IPS-20b (cell line): ENCODE results near the gene FAM83B.

Experiments used
- H3K27ac ChIP-seq: one replicate; pipeline ENCODE4 v1.5.1; 2013; ENCODE audit warnings: low read length
- H3K27me3 ChIP-seq: 2 replicates; pipeline ENCODE4 v1.6.1; 2013; ENCODE audit warnings: mild to moderate bottlenecking, low read length, inconsistent platforms; ENCODE audit not compliant: insufficient read depth
- H3K36me3 ChIP-seq: 2 replicates; pipeline ENCODE4 v1.6.1; 2013; ENCODE audit warnings: low read depth, mild to moderate bottlenecking, inconsistent platforms, low read length, moderate library complexity; ENCODE audit not compliant: insufficient read depth
- H3K4me1 ChIP-seq: 2 replicates; pipeline ENCODE4 v1.6.1; 2013; ENCODE audit warnings: mild to moderate bottlenecking, control low read depth, inconsistent platforms, low read length, moderate library complexity; ENCODE audit not compliant: insufficient read depth
- H3K4me3 ChIP-seq: 2 replicates; pipeline ENCODE4 v1.5.1; 2013; ENCODE audit warnings: mild to moderate bottlenecking, low read length, inconsistent platforms
- H3K9ac ChIP-seq: 2 replicates; pipeline ENCODE4 v1.6.1; 2013; ENCODE audit warnings: low read depth, mild to moderate bottlenecking, inconsistent platforms, low read length, moderate library complexity
- H3K9me3 ChIP-seq: 2 replicates; pipeline ENCODE4 v1.6.1; 2013; ENCODE audit warnings: mild to moderate bottlenecking, low read depth, low read length, inconsistent platforms; ENCODE audit not compliant: insufficient read depth

The FAM83B gene

DNA sequence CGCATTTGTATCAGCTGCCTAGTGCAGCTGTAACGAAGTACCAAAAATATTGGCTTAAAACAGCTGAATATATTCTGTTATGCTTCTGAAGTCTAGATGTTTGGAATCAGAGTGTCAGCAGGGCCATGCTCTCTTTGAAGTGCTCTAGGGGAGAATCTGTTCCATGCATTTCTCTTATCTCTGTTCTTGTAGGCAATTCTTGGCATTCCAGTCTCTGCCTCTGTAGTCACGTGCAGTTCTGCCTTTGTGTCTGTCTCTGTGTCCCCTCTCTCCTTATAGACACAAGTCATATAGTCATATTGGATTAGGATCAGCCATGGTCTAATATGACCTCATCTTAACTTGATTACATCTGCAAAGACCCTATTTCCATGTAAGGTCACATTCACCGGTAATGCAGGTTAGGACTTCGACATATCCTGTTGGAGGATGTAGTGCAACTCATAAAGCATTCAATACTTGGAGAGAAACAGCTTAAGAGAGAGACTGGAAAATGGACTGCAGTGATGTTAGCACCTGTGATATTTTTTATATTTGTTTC, 18.6 kb downstream of the FAM83B start:
- Histone ChIP-seq H3K36me3 (no peaks in the 10 kb centered on the region; the same call in 1 of the 2 replicates), H3K9me3 (no peaks in the 10 kb centered on the region), H3K27ac (no peak overlapping the region), H3K4me1 (peaks cover 8% of the 10 kb centered on the region; the same call in 1 of the 2 replicates), H3K4me3 (no peak overlapping the region), H3K9ac (no peak overlapping the region), H3K27me3 (no peaks in the 10 kb centered on the region)

DNA sequence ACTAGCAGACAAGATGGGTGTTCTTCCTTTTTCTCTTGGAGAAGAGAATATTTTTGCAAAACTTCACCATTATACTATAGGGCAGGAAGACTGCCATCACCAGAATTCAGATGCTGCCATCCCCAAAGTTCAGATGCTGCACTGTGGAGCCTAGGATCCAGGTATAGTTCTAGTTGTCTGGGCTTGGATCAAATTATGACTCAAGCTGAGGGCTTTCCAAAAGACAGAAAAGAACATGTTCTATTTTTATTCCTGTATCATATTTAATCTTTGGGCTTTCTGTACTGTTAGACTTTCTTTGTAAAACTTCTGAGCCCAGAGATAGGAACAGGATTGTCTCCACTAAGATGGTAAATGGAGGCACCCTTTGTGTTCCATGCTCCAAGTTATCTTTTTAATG, 22.0 kb downstream of the FAM83B start:
- H3K4me1 ChIP-seq: 0 out of 2 replicates have a peak, but pooled peaks cover 5% of the 10 kb centered on the region
- H3K27me3 ChIP-seq: no peaks in the 10 kb centered on the region
- no peaks in the 10 kb centered on the region for H3K9me3 ChIP-seq
- no peak overlapping the region for H3K9ac ChIP-seq
- H3K27ac ChIP-seq: no peak overlapping the region
- H3K4me3 ChIP-seq: no peak overlapping the region
- H3K36me3 ChIP-seq: no peaks in the 10 kb centered on the region; the same call in 1 of the 2 replicates

DNA sequence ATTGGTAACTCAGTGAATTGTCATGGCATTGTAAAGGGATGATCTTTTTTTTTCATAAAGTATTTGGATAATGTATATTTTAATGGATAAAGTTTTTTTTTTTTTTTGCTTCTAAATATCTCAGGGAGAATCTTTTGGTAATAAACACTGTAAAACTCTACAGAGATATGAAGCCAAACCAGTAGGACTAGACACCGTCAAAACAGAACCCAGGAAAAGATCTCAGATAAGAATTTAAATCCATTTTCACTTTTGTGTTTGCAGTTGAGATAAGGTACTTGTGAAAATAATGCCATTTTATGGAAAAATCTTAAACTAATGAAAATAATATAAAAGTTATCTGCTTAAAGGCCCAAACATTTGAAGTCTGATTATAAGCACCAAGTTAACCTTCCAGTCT, 27.0 kb downstream of the FAM83B start:
- Histone ChIP-seq H3K27ac (no peak overlapping the region), H3K9ac (no peak overlapping the region), H3K27me3 (no peaks in the 10 kb centered on the region), H3K4me1 (no peaks in the 10 kb centered on the region), H3K4me3 (no peak overlapping the region), H3K9me3 (no peaks in the 10 kb centered on the region), H3K36me3 (no peaks in the 10 kb centered on the region; the same call in 1 of the 2 replicates)

DNA sequence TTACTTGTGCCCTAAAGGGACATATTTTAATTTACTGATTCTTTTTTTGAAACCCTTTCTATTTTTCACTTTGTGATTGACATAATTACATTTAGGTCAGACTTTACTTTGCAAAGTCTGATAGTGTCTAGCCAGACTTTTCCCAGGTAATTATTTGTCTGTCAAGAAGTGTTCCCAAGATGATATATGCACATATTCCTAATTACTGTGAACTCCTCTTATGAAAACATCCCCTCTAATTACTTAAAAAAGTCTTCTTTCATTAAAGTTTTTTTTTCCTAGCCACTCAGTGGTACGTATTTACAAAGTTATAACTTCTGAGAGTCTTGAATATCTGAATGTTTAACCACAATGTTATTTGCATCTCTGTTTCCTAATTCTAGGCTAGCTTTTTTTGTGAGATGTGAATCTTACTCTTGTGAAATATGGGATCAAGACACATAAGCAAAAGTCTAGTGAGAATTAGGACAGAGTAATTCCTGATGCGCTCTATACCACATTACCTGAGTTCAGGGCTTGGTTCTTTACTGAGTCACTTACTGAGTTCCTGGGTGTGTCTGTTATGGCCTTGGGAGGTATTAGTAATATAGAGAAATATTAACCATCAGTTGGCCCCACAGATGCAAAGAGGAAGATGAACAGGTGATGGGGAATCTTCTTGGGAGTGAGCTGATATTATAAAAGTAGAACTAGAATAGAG, 27.9 kb downstream of the FAM83B start:
- Histone ChIP-seq H3K36me3 (no peaks in the 10 kb centered on the region; the same call in 1 of the 2 replicates), H3K27ac (no peak overlapping the region)

DNA sequence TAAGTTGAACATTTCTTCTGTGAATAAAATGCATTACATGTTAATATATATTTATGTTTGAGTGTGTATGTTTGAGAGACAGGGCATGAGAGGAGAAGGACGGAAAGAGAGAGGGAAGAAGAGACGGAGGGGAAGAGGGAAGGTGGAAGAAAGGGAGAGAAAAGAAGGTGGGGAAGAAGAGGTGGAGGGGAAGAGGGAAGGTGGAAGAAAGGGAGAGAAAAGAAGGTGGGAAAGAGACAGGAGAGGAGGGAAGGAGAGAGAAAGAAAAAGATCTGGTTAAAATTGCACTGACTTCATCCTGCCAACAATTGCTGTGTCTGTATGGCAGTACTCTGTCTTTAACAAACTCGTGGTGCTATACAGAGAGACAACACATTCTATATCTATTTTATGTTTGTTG, 29.0 kb downstream of the FAM83B start:
- Histone ChIP-seq H3K27me3 (no peaks in the 10 kb centered on the region), H3K9ac (no peak overlapping the region), H3K36me3 (no peaks in the 10 kb centered on the region), H3K4me1 (no peaks in the 10 kb centered on the region), H3K4me3 (no peak overlapping the region), H3K27ac (no peak overlapping the region), H3K9me3 (no peaks in the 10 kb centered on the region)

More for the DNA sequence above, 27.9 kb downstream of the FAM83B start:
- H3K9me3 ChIP-seq: no peaks in the 10 kb centered on the region
- H3K27me3 ChIP-seq: no peaks in the 10 kb centered on the region
- H3K4me1 ChIP-seq: no peaks in the 10 kb centered on the region
- H3K4me3 ChIP-seq: no peak overlapping the region
- H3K9ac ChIP-seq: no peak overlapping the region

DNA sequence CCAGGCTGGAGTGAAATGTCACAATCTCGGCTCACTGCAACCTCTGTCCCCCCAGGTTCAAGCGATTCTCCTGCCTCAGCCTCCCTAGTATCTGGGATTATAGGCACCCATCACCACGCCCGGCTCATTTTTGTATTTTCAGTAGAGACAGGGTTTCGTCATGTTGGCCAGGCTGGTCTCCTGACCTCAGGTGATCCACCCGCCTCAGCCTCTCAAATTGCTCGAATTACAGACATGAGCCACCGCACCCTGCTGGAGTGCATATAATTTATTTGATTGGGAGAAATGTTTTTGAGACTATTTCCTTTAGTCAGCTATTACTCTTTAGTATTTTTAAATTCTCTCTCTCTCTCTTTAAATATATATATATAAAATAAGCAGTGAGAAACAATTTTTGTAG, 29.8 kb downstream of the FAM83B start:
- Histone ChIP-seq H3K9ac (no peak overlapping the region), H3K4me1 (no peaks in the 10 kb centered on the region), H3K27ac (no peak overlapping the region)

DNA sequence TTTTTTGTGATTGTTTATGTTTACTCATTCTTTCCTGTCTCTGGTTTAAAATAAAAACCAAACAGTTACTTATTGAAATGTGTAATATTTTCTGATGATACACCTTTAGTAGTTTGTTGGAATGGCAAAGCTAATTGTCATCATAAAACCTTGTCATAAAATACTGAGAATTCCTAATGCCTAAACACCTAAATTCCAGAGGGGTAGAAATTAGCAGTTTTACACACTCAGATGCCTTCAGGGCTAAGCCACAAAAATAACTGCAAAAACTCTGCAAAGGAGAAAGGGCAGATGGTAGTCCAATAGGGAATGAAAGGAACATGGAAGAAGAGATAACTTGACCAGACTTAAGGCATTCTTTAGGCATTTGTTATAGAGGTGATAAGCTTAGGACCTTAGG, 30.3 kb downstream of the FAM83B start:
- Histone ChIP-seq H3K27ac (no peak overlapping the region), H3K4me3 (no peak overlapping the region), H3K27me3 (no peaks in the 10 kb centered on the region), H3K9ac (no peak overlapping the region), H3K4me1 (no peaks in the 10 kb centered on the region), H3K36me3 (no peaks in the 10 kb centered on the region), H3K9me3 (no peaks in the 10 kb centered on the region)

More for the DNA sequence above, 29.8 kb downstream of the FAM83B start:
- Histone ChIP-seq H3K4me3 (no peak overlapping the region), H3K9me3 (no peaks in the 10 kb centered on the region), H3K36me3 (no peaks in the 10 kb centered on the region), H3K27me3 (no peaks in the 10 kb centered on the region)

DNA sequence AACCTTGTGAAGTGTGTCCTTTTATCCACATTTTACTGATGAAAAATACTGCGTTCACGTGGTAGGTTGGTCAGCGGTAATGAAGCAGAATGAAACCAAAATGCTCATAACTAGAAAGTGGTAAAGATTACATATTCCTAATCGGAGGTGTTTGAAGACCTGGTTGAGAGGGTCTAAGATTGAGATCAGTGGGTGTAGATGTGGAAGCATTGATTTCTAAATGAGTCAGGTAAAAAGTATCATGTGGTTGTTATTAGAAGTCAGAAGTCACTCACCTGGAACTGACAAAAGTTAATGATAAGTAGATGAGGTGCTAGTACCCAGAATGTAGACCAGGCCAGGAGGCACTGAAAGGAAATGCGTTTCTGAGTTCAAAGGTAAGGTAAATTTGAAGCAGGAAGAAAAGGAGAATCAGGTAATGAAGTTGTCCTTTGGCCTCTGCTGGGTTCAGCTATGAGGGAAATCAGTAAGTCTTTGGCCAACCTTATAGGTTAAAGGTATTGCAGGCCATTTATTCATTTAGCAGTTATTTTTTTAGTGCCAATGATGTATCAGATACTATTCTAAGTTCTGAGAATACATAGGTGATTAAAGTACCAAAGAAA, 31.2 kb downstream of the FAM83B start:
- H3K27me3 ChIP-seq: no peaks in the 10 kb centered on the region
- no peak overlapping the region for H3K9ac ChIP-seq
- H3K27ac ChIP-seq: no peak overlapping the region
- H3K36me3 ChIP-seq: no peaks in the 10 kb centered on the region
- no peaks in the 10 kb centered on the region for H3K4me1 ChIP-seq
- no peaks in the 10 kb centered on the region for H3K9me3 ChIP-seq
- no peak overlapping the region for H3K4me3 ChIP-seq

DNA sequence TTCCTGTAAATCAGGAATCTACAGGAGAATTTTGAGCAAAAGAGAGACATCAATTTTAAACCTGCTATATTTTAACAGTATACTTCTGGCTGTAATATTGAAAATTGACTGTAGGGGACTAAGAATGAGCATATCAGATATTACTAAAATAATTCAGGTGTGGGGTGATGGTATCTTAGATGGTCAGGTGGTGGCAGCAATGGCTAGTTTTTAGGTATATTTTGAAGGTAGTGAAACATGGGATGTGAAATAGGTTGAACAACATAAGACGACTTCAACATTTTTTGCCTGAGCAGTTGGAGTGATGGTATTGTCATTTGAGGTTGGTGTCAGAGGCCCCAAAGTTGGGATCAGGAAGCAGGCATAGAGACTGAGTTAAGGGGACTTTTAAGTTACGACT, 32.1 kb downstream of the FAM83B start:
- H3K27ac ChIP-seq: no peak overlapping the region
- H3K4me3 ChIP-seq: no peak overlapping the region
- H3K27me3 ChIP-seq: no peaks in the 10 kb centered on the region
- H3K9me3 ChIP-seq: no peaks in the 10 kb centered on the region
- H3K9ac ChIP-seq: no peak overlapping the region
- no peaks in the 10 kb centered on the region for H3K36me3 ChIP-seq
- H3K4me1 ChIP-seq: no peaks in the 10 kb centered on the region

DNA sequence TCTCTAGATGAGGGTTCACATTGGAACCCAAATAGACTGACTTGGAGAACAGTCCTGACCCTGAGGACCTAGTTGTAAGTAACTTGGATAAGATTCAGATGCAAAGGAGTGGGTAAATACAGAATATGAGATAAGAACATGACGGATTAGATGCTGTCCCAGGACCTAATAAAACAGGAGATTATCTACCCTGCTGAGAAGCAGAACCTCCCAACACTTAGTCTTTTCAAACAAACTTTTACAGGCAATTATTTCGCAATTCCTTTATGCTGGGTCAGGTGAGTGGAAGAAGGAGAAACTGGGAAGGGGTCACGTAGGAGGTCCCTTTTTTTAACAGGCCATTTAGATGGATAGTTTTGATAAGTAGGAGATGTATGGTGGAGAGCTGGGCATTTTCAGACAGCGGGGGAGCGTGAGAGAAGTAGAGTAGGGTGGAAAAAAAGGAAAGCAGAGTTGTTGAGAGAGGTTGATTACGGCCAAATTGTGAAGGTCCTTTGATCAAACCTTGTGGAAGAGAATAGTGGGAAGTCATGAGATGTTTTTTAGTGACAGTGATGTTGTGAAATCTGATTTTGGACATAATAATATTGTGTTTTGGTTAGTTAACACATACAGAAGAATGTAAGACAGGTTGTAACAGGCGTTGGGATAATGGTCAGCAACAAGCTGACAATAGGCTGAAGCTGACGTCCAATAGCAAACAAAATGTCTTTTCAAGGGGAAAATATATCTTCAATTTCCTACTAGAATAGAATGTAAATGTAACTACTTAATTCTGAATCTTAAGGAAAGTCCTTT, 32.8 kb downstream of the FAM83B start:
- Histone ChIP-seq H3K4me3 (no peak overlapping the region), H3K9me3 (no peaks in the 10 kb centered on the region), H3K4me1 (no peaks in the 10 kb centered on the region), H3K9ac (no peak overlapping the region), H3K36me3 (no peaks in the 10 kb centered on the region), H3K27me3 (no peaks in the 10 kb centered on the region), H3K27ac (no peak overlapping the region)

DNA sequence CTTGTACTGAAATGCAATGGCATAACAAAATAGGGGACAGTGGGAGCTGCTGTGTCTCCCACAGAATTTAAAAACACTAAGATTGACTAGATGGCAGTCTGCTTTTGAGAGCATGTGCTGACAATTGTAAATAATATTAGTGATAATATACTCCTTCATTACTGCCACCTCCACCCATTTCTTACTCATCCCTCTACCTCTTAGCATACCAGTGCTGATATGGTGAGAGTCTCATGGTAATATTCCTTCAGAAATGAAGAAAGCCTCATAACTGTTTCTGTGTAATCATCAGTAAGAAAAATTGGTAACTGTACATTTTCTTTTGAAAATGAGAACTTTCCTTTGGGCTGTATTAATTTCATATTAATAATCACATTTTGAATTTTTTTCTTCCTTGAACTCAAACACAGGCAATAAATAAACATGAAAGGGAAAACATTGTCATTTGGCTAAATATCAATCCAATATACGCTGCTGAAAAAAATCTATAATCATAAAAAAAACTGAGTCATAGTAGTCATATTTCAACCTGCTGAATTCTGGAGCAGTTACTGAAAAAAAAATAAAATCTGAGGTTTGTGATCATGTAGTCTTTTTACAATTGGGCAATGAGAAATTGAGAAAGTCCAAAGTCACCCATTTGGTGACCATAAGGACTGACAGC, 34.6 kb downstream of the FAM83B start:
- Histone ChIP-seq H3K36me3 (no peaks in the 10 kb centered on the region), H3K27ac (no peak overlapping the region), H3K4me3 (no peak overlapping the region), H3K9me3 (no peaks in the 10 kb centered on the region), H3K27me3 (no peaks in the 10 kb centered on the region), H3K4me1 (no peaks in the 10 kb centered on the region), H3K9ac (no peak overlapping the region)
